ENCODE data around the gene SLC6A12.

GRCh38 chr12:262817-263216 is 48.9 kb upstream of the SLC6A12 start, which contains the start of gene SLC6A13:
- no peak for TF ChIP-seq POLR2A (IDR thresholded peaks at IDR 0.05)
- TF ChIP-seq, protein P1, sequence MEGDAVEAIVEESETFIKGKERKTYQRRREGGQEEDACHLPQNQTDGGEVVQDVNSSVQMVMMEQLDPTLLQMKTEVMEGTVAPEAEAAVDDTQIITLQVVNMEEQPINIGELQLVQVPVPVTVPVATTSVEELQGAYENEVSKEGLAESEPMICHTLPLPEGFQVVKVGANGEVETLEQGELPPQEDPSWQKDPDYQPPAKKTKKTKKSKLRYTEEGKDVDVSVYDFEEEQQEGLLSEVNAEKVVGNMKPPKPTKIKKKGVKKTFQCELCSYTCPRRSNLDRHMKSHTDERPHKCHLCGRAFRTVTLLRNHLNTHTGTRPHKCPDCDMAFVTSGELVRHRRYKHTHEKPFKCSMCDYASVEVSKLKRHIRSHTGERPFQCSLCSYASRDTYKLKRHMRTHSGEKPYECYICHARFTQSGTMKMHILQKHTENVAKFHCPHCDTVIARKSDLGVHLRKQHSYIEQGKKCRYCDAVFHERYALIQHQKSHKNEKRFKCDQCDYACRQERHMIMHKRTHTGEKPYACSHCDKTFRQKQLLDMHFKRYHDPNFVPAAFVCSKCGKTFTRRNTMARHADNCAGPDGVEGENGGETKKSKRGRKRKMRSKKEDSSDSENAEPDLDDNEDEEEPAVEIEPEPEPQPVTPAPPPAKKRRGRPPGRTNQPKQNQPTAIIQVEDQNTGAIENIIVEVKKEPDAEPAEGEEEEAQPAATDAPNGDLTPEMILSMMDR (IDR thresholded peaks at IDR 0.05): no peak

Data from vagina (tissue), 2 donors.